ENCODE measurements around the gene UBB.
"Not testable (repeated sequence)": the region's sequence is repeated elsewhere in the genome, so short reads cannot be mapped to it uniquely, and the experiment has no call there.

Gene UBB

GRCh38 chr17:16371742-16372141, 9.1 kb upstream of the UBB start:
- H3K4me3 ChIP-seq (ENCODE audit: low read depth, low read length), result no peak overlapping the region
- DNase-seq (ENCODE audit: low read depth), result peak; percentile 77

GRCh38 chr17:16374146-16374938, 6.5 kb upstream of the UBB start:
- peak; percentile 52 for DNase-seq (ENCODE audit: low read depth)
- no peak overlapping the region for H3K4me3 ChIP-seq (ENCODE audit: low read depth, low read length)

DNA sequence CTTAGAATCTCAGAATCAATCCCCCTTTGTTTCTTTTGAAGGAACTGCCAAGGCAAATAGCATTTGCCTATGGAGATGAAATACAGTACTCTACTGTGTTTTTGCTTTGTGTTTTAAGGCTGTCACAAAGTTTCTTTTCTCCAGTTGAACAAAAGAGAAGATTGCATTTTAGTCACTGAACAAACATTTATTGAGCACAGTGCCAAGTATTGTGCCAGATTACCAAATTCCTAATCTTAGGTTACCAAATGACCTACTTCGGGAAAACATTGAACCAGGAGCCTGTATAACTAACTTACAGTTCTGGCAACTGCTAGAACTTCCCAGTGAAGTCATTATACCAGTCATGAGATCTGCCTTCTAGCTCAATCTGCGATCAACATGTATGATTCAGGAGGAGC, 3.0 kb upstream of the UBB start:
- no peak for DNase-seq (ENCODE audit: low read depth)
- H3K4me3 ChIP-seq (ENCODE audit: low read depth, low read length), result no peak overlapping the region

DNA sequence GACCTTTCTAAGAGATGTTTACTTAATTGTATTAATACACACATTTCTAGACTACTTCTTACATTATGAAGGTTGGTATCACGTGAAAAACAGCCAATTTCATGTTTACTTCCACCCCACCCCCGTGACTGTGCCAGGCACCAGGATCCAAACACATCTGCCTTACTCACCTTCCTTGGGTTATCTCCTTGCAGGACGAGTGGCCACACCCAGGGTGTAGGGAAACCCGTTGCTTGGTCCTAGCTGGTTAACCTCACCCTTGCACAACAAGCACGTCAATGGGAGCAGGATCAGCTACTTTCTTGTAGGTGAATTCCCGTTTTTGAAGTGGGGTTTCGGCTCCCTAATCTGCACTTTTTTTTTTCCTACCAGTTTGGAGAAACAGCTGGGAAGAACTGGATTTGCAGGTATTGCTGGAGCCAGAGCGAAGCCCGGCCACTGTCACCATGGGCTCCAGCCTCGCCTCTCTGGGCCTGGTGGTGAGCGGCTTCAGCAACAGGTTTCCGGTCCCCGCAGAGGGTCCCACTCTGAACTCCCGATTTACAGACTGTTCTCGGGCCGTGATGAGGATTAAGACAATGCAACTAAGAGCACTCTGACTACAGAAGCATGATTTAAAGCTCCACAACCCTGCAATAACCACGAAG, 2.1 kb upstream of the UBB start:
- DNase-seq (ENCODE audit: low read depth), result no peak
- H3K4me3 ChIP-seq (ENCODE audit: low read depth, low read length), result no peak overlapping the region

GRCh38 chr17:16379654-16380053, 1.2 kb upstream of the UBB start:
- no peak overlapping the region for H3K4me3 ChIP-seq (ENCODE audit: low read depth, low read length)
- DNase-seq (ENCODE audit: low read depth), result no peak

DNA sequence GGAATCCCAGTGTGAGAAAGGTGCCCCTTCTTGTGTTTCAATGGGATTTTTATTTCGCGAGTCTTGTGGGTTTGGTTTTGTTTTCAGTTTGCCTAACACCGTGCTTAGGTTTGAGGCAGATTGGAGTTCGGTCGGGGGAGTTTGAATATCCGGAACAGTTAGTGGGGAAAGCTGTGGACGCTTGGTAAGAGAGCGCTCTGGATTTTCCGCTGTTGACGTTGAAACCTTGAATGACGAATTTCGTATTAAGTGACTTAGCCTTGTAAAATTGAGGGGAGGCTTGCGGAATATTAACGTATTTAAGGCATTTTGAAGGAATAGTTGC, 567 bp downstream of the UBB start:
- H3K4me3 ChIP-seq (ENCODE audit: low read depth, low read length), result peak overlapping the region; percentile 89
- no peak for DNase-seq (ENCODE audit: low read depth)

DNA sequence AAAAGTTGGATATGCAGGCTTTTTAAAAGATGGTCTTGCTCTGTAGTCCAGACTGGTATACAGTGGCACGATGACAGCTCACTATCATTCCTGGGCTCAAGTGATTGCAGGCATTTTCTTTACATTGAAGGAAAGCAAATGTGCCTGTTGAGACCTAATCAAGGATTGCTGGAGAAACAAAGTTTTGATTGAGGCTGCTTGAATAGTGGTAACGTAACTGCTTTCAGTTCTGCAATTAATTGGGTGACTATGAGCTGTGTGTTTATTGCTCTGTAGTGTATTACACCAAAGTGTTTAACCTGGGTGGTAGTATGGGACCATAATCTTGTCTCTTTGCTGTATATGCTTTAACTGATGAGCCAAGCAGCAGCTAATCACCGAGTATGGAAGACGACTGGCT, 2.3 kb downstream of the UBB start:
- no peak for DNase-seq (ENCODE audit: low read depth)
- H3K4me3 ChIP-seq (ENCODE audit: low read depth, low read length), result no peak overlapping the region

GRCh38 chr17:16383772-16384287, 2.9 kb downstream of the UBB start:
- no peak for DNase-seq (ENCODE audit: low read depth)

DNA sequence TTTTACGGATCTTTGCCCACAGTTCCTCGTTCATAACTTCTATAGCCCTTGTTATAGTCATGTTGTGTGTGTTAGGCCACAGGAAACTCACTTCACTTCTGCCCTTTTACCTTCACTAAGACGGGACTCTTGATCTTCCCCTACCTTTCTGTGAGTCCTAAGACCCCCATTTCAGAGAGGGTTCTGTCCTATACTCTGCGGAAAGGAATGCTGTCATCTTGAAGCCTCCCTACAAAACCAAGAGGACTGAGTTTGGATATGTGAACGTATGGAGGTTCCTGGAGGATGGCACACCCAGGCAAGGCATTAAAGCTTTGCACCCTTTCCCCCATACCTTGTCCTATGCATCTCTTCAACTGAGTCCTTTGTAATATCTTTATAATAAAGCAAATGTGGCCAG, 3.7 kb downstream of the UBB start:
- no peak for DNase-seq (ENCODE audit: low read depth)
- no peak overlapping the region for H3K4me3 ChIP-seq (ENCODE audit: low read depth, low read length)

More at GRCh38 chr17:16383772-16384287, 2.9 kb downstream of the UBB start:
- no peak overlapping the region for H3K4me3 ChIP-seq (ENCODE audit: low read depth, low read length)

- H3K4me3 ChIP-seq (ENCODE audit: low read depth, low read length); DNase-seq (ENCODE audit: low read depth): not testable (repeated sequence)
These were observed 5.2 kb downstream of the UBB start for GRCh38 chr17:16386126-16386507.

DNA sequence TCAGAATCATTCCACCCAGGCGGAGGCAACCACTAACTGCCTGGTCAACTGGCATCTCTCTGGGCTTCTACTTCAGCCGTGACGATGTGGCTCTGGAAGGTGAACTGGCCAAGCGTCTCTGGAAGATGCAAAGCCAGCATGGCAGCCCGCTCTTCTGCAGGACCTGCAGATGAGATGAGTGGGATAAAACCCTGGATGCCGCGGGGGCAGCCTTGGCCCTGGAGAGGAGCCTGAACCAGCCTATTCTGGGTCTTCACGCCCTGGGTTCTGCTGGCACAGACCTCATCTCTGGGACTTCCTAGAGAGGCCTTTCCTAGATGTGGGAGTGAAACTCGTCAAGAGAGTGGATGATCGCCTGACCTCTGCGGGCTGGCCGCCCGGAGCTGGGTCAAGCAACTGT, 10.6 kb downstream of the UBB start:
- H3K4me3 ChIP-seq (ENCODE audit: low read depth, low read length), result no peak overlapping the region
- DNase-seq (ENCODE audit: low read depth), result no peak

DNA sequence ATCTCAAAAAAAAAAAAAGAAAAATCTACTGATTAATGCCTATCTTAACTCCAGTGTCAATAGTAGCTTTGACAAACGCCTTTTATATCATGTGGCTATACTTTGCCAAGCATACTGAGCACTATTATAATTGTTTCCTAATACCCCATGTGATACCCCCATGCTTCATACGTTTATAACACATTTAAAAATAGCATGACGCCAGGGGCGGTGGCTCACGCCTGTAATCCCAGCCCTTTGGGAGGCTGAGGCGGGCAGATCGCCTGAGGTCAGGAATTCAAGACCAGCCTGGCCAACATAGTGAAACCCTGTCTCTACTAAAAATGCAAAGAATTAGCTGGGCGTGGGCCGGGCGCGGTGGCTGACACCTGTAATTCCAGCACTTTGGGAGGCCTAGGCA, 11.6 kb downstream of the UBB start:
- not testable (repeated sequence) for DNase-seq (ENCODE audit: low read depth); H3K4me3 ChIP-seq (ENCODE audit: low read depth, low read length)

- H3K4me3 ChIP-seq (ENCODE audit: low read depth, low read length); DNase-seq (ENCODE audit: low read depth): not testable (repeated sequence)
These were observed 15.0 kb downstream of the UBB start for GRCh38 chr17:16395887-16396286.

- H3K4me3 ChIP-seq (ENCODE audit: low read depth, low read length); DNase-seq (ENCODE audit: low read depth): not testable (repeated sequence)
These were observed 15.8 kb downstream of the UBB start for GRCh38 chr17:16396693-16397092.

GRCh38 chr17:16398270-16399267, 17.7 kb downstream of the UBB start:
- no peak for DNase-seq (ENCODE audit: low read depth)
- H3K4me3 ChIP-seq (ENCODE audit: low read depth, low read length), result no peak overlapping the region

- not testable (repeated sequence) for DNase-seq (ENCODE audit: low read depth); H3K4me3 ChIP-seq (ENCODE audit: low read depth, low read length)
These were observed 23.0 kb downstream of the UBB start for GRCh38 chr17:16403847-16404246.

DNA sequence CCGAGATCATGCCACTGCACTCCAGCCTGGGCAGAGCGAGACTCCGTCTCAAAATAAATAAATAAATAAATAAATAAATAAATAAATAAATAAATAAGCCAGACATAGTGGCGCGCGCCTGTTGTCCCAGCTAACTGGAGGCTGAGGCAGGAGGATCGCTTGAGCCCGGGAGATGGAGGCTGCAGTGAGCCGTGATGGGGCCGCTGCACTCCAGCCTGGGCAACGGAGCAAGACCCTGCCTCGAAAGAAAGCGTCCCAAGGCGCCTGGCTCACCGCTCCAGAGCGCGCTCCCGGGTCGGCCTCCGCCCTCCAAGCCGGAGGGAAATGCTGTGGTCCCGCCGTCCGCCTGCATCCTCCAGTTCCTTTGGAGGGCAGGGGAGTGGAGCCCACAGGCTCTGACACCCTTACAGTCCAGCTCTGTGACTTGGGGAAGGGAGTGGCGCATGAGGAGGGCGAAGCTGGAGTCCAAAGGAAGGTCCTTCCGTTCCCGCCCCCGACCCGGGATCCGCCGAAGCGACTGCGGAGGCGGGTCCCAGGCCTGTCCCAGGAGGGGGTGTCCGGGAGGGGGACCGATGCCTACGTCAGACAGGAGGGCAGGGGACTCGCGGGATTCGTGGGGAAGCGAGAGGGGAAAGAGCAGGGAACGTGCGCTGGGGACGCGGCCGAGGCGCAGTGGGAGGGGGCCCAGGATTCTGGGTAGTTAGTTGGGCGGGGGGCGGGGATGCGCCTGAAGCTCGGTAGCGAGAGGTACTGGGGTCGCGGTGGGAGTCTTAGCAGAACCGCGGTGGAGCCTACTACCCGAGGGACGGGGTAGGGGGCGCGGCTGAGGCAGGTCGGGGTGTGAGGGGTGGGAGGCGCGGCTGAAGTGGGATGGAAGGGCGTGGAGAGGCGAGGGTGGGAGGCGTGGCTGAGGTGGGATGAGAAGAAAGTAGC, 26.1 kb downstream of the UBB start:
- no peak for DNase-seq (ENCODE audit: low read depth)
- H3K4me3 ChIP-seq (ENCODE audit: low read depth, low read length), result peak overlapping the region; percentile 58

DNA sequence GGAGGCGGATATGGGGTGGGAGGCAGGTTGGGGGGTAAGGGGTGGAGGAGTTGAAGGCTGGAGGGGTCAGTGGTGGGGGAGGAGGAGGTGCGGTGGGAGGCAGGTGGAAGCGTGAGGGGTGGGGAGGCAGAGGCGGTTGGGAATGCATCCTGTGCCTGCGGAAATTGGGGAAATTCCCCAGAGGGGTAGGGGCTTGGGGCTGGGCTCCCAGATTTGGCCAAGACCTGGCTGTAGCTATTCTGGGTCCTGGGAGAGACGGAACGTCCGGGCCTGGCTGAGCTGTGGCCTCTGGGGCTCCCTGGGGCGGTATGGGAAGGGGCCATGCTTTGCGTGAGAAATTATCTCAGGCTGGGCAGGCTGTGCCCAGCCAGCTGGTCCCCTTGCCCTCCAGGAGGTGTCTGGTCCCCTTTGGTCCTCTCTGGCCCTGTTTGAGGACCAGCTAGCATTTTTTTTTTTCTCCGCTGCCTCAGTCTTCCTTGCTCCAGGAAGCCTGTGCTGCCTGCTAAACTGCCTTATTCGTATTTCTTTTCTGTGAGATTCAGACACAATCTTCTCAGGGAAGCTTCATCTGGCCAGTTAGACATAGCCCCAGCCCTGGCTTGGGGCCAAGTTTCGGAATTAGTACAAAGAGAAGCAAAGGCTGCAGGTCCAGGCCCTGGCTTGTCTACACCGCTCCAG, 27.2 kb downstream of the UBB start:
- no peak overlapping the region for H3K4me3 ChIP-seq (ENCODE audit: low read depth, low read length)

More for the DNA sequence above, 27.2 kb downstream of the UBB start:
- DNase-seq (ENCODE audit: low read depth), result no peak

Measured in skeletal muscle cell (primary cell).